HG03159 (cell line): ENCODE measurements around the gene CARS2.
A peak's percentile ranks its signal among the peaks of the same experiment; 100 is the strongest.
"Not testable (repeated sequence)": the region's sequence is repeated elsewhere in the genome, so short reads cannot be mapped to it uniquely, and the experiment has no call there.

Experiments used
- ATAC-seq: cut with Tn5 transposase; IDR thresholded peaks from one replicate; pipeline ENCODE4 v1.9.1; 2021; ENCODE audit warnings: mild to moderate bottlenecking, moderate library complexity; ENCODE audit not compliant: unreplicated experiment

CARS2 gene

DNA sequence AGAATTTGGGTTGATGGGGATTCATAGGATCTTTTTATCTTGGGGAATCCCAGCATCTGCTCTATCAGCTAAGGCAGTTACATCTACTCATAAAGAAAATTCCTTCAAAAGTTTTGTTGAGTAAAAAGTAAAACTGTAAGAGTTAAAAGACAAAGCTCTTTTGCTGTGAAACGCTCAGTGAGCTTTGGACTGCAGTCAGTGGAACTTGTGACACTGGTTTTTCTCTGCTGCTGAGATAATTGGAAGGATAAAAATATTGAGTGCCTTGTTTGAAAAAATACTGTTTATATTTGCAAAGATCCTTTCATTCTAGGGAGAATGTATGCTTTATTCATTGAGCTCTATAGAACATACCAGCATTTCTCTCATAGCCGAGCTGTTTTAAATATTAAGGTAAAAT, 85.3 kb downstream of the CARS2 start:
- ATAC-seq, result no peak

DNA sequence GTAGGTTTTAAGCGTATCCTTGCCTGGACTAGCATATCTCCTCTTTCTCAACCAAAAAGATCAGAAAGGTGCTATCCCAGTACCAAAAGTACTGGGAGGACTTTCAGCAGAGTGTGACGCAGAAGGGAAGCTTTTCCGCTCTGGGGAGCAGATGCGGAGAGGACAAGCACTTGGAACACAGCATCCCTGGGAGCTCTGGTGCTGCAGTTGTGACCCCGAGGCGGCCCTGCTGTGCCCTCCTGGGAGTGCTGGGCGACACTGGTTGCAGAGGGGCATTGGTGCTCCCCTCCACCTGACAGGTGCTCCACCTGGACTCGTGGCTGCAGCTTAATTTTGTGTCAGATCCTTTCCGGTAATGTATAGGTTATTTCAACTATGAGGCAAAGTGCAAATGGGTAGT, 87.1 kb downstream of the CARS2 start:
- no peak for ATAC-seq

DNA sequence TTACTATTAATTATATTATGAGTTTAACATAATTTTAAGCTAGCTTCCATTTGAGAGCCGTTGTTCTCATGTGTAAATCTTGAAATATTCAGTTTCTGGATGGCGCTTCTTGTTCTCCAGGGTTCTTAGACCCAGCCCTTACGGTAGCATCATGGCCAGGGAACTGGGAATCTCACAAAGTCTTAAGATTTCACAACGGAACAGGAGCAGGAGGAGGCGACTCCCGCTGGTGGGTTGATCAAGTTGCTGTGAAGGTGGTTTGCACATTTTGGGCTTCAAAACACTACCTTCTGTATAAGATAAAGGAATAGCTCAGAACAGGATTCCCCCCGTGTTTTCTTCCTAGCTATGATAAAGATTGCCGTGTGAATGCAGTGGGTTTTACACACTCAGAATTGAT, 87.7 kb downstream of the CARS2 start:
- no peak for ATAC-seq

DNA sequence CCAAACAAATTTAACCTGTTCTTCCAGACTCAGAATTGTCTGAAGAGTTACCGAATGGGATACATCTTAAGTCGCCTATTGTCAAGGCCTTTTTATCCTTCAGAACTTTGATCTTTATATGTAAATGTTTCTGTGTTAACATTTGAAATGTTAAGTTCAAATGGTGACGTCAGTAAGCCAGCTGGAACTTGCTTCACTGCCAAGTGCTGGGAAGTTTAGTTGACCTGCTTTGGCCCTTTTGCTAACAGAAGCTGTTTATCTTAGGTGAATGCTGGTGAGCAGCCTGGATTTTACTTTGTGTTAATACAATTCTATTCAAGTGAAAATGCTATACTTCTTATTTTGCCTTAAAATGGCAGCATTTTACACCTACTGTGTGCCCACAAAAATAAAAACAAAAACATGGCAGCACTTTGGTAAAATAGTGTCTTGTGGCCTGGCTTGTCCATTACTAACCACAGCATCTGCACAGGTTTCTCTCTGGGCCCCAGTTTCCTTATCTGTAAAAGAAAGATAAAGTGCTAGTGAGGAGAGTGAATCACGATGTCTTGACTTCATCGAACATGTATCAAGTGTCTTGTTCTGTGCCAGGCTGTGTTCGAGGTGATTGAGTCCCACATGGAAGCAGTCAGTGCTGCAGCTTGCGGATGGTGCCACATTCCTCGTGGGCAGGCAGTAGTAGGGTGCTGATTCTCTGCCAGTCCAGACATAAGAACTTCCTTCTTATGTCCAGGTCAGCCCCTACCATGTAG, 88.4 kb downstream of the CARS2 start:
- ATAC-seq, result no peak

DNA sequence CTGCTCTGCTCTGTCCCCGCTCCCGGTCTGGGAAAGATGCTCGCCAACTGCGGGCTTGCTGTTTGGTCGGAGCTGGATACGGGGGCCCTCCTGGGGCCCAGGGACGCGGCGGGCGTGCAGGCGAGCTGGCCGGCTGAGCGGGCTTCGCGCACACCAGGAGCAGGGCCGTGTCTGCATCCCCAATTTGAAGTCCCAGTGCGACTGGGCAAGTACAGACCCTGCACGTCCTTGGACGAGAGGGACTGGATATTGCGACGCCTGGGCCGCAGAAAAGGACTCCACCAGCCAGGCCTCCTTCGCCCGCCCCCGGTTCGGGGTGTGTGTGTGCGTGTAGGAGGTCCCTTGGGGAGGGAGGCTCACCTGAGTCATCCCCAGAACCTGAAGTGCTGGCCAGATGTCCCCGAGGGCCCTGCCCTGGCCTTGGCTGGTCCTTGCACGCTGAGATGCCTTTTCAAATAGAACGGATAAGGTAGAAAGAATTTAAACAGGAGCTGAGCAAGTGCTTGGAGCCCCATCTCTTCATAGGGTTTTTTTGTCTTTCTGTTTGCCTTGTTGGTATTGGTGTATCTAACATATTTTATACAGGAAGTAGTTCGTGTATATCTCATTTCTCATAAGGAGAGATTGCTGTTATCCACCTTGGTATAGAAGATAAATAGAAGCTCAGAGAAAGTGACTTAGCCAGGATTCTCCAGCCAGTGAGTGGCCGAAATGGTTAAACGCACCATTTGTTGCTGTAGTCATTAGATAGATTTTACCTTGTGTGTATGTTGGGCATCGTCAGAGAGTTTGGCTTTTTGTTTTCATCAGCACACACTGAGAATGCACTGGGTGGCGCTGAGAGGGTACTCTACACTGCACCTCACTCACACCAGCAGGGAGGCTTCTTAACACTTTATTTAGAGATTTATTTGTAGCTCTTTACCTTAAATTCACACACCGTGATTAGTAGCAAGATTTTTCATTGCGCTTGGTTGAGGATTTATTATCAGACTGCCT, 89.5 kb downstream of the CARS2 start:
- ATAC-seq, result peak; percentile 35

DNA sequence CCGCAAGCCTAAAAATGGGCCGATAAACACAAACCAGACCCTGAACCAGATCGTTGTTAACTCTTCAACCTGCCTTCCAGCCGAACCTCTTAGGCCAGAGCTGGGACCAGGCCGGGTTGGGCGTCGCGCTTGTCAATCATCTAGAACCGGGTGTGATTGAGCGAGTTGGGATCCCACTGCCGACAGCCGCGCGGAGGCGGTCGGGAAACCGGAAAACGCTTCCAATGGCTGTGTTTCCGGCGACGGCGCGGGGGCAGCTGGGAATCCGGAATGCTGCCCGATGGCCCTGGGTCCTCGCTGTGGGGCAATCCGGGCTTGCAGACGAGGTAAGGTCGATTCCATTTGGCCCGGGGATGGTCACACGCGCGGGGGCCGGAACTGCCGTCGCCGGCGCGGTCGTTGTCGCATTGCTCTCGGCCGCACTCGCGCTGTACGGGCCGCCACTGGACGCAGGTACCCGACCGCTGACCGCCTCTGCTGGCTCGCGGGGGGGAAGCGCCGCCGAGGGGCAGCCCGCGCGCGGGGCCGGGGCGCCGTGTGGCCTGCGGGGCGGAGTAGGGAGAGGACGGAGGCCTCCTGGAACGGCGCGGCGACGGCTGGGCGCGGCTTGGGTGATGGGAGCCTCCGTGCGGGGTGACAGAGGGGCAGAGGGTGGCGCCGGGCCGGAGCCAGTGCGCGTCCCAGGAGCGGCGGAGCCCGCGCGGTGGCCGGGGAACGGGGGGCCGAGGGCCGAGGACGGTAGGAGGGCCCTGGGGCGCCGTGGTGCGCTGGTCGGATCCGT, 90.4 kb downstream of the CARS2 start, which contains the start of gene NAXD:
Gene NAXD, plus strand, starts transcription at position 224 of the 781 bp plus-strand sequence. Its CDS starts 57 bp downstream, at position 281.
- ATAC-seq, result peak; percentile 85

GRCh38 chr13:110615005-110615321, 91.0 kb downstream of the CARS2 start:
- no peak for ATAC-seq

DNA sequence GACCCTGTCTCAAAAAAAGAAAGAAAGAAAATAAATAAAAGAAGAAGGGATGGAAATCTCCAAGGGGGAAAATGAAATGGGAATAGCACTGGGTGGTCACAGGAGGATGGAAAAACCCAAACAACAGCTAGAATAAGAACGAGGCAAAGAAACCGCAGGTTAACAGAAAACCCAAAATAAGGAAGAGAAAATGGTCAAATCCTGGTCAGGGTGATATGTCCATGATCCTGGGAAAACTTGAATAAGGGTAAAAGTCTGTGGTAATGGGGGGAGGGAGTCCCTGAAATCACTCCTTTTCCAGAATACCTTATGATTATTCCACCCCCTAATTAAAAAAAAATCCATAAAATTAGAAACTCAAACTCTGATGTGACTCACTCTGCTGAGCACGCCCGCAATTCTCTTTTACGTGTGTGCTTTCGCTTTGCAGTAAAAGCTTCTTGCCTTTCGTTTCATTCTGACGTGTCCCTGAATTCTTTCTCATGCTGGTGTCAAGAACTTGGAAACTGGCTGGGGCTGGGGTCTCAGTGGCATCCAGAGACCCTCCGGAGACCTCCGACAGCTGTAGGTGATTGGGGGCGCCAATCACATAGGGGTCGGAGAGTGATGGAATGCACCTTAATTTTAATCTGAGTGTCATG, 94.8 kb downstream of the CARS2 start:
- ATAC-seq, result no peak

DNA sequence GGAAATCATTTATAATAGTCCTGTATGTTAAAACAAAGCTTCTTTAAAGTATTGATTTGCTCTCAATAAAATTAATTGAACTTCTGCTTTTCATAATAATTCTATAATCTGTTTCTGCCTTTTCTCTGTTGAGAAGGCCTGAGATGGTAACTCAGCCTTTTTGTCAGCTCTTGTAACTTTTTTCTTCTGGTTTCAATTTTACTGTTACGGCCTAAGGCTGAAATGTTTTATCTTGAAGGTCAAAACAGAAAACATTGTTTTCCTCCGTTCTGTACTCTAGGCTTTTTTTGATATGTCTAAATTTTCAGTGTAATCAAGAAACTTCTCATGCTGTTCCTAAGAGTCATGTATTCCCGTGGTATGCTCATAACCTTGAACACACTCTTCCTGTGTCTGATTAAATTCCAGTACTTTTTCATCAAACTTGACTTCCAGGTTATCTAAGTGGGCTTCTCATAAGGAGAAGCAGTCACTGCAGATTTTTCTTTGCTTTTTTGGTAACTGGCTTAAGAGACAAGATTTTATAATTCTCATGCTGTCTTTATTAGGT, 98.2 kb downstream of the CARS2 start:
- no peak for ATAC-seq

DNA sequence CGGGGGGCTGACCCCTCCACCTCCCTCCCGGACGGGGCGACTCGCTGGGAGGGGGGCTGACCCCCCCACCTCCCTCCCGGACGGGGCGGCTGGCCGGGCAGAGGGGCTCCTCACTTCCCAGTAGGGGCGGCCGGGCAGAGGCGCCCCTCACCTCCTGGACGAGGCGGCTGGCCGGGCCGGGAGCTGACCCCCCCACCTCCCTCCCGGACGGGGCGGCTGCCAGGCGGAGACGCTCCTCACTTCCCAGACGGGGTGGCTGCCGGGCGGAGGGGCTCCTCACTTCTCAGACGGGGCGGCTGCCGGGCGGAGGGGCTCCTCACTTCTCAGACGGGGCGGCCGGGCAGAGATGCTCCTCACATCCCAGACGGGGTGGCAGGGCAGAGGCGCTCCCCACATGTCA, 99.6 kb downstream of the CARS2 start:
- not testable (repeated sequence) for ATAC-seq

DNA sequence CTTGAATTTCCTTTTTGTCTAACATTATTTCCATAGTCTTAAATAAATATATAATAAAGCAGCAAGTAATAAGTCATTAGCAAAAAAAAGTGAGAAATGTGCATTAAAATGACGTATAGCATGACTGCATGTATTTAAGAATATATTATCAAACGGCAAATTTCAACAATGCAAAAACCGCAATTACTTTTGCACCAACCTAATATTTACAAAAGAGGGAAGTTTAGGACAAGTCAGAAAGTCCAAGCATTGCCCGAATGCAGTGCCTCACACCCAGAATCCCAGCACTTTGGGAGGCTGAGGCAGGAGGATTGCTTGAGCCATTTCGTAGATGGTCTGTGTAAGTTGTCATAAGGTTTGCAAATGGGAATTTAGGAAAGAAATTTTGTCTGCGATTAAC, 100.8 kb downstream of the CARS2 start:
- ATAC-seq, result no peak

DNA sequence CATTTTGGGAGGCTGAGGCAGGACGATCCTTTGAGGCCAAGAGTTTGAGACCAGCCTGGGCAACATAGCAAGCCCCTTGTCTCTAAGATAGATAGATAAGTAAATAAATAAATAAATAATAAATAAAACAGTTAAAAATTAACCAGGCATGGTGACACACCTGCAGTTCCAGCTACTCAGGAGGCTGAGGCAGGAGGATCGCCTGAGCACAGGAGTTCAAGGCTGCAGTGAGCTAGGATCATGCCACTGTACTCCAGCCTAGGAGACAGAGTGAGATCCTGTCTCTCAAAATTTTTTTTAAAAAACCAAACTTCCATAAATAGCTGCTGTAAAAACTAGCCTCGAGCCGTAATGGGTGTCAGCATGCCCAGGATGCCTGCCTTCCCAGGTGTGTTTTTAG, 104.9 kb downstream of the CARS2 start:
- ATAC-seq, result no peak

DNA sequence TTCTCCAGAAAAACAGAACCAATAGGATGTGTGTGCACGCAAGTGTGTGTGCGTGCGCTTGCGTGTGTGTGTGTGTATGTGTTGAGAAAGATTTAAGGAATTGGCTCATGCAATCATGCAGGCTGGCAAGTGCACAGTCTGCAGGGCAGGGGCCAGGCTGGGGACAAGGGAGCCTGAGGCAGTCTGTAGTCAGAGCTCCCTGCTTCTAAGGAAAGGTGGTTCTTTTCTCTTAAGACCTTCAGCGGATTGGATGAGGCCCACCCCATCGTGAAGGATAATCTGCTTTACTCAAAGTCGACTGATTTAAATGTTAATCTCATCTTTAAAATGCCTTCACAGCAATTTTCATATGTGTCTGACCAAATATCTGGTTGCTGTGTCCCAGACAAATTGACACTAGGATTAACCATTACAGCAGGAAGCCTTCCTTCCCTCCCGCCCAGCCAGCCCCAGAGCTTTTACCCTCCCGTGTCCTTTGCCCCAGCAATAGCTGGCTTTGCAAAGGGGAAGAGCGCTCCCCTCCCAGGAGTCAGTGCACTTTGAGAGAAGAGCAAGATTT, 105.6 kb downstream of the CARS2 start:
- no peak for ATAC-seq

GRCh38 chr13:110597041-110597689, 108.8 kb downstream of the CARS2 start:
- ATAC-seq, result no peak

DNA sequence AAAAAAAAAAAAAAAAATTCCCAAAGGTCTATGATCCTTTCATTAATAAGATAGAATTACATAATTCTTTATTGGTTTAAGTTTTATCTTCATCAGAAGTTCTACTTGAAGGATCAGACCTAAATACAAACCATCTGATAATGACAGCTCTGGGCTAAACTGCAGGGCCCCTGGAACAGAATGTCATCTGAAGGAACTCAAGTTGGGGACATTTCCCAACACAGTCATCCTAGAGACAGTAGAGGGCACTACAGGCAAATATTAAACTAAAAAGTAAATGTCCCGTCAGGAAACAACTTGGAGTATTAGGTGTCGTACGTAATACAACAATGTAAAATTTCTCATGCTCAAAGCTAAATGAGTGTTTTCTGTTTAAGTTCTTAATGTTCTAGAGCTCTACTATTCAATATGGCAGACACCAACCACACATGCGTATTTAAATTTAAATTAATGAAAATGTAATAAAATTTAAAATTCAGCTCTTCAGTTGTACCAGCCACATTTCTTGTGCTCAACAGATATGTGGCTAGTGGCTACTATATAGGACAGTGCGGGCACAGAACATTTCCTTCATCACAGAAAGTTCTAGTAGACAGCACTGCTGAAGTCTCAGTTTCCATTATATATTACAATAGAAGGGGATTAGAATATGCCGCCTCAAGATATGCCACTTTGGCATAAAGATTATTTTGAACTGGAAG, 112.3 kb downstream of the CARS2 start:
- ATAC-seq, result peak; percentile 92

DNA sequence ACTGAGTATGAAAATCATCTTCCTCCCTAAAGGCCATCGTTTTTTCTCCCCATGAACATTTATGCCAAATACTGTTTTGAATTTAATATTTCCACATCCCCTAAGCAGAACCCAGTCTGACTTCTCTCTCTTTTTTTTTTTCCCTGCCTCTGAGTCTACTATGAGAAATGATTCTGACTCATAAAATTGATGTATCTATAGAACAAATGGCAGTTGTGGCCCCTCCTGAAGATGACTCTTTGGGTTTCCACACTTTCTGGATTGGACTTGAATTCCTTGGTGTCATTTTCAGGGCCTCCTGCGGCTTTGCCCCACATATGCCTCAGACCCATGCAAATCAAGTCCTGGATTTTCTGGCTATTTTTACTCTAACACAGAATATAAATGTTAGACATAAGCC, 113.3 kb downstream of the CARS2 start:
- no peak for ATAC-seq
